Stimulated activated CD4-positive, alpha-beta T cell treated with anti-CD3 and anti-CD28 coated beads, TNF-alpha, amount 100 ng/mL, for 48 hours (primary cell): Measurements from ENCODE around the gene PTPN21.
A peak's percentile ranks its signal among the peaks of the same experiment; 100 is the strongest.

ENCODE experiments used
- DNase-seq, 3 donors: peaks; one replicate each; pipeline ENCODE4 v3.0.0-alpha.2; 2020; ENCODE audit warnings: low read depth in 3 of 3

The PTPN21 gene

DNA sequence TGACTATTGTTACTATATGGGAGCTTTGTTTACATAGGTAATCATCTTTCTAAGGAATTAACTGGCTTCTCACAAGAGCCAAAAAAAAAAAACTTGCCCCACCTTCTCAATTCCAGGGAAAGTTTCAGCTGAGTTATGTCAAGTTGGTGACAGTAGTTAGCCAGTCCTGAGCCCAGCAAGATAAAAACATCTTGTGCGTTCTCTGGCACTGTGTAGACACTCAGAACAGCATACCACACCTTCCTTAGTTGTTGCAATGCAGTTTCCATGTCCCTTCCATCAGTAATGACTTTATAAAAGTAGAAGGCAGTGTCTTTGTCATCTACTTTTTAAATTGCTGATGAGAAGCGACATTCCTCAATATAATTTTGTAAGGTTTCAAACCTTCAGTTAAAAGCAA, 50.2 kb downstream of the PTPN21 start:
- no peak for DNase-seq

DNA sequence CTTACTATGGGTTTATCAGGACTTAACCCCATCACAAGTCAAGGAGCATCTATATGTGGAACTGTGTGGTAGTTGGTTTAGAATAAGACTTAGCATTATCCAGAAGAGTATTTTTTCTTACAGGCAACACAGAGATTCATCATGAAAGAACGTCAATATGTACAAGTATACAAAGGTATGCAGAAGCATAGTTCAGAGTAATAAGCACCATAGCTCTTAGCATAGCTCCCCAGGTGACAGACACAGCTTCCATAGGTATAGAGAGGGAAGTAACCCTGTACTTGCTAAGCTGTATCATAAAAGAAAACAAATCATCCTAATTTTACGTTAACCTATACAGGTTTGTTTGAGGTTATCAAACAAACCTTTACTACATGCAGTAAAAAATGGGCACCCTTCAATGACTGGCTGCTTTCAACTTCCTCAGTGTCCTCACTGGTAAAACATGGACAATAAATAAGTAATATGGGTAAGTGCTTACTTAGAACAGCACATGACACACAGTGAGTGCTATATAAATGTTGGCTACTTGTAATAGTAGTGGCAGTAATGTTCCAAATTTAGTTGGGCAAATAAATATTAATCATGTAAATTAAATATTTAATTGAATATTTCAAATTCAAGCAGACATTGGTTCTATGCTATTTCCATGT, 50.9 kb downstream of the PTPN21 start:
- DNase-seq, result no peak

DNA sequence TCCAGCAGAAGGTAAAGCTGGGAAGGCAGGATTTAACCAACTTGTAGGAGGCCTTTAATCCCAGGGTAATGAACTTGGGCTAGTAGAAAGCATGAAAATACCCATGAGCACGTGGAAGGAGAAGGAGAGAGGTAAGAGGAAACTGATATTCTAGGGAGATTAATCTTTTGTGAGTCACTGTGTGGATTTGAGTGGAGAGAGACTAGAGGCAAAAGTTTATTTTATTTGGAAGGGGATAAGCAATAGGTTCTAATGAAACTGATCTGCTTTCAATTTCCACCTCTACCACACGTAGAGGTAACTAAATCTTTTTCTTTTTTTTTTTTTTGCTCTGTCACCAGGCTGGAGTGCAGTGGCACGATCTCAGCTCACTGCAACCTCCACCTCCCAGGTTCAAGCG, 52.1 kb downstream of the PTPN21 start:
- no peak for DNase-seq

DNA sequence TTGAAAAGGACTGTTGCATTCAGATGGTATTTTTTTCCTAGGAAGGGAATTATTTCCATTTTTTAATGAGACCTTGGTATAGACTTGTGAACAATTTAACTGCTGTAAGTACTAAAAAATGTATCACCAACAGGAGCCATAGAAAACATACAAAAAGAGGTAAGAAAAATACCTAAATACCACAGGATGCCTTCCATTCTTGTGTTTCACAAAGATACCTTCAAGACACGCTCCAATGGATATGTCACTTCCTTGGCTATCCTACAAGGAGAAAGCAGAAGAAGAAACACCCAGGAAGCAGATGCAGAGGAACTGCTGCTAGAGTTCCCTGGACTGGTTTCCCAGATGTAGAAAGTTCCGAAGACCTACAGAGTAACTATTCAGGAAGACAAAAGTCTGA, 54.2 kb downstream of the PTPN21 start:
- no peak for DNase-seq

DNA sequence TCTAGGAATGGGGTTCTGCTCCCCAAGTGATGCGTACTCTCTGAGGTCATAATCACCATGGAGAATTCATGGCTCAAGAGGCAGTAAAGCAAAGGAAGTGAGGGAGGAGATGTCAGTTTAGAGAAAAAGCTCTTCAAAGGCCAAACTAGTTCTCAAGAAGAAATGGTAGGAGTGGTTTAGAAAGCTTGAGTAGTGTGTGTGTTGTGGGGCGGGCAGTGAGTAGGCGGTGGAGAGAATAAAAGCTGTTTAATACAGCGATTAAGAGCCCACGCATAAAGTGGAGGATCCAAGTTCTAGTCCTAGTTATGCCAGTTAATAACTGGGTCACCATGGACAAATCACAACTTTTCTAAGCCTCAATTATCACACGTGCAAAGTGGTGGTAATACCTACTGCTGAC, 55.6 kb downstream of the PTPN21 start:
- no peak for DNase-seq

DNA sequence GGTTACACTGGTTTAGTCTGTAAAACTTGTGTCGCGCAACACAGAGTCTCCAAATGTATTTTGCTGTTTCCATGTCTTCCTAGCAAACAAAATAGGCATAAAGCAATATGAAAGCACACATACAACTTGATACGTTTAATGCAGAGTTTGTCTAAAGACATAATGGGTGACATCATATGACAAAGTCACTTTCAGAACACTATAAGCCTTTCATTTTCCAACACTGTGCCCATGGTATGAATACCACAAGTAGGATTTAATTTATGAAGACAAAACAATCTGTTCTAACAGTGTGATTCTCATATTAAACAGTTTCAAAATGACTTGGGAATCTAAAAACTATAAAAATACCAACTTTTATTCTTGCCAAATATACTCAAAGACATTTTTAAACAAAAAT, 58.4 kb downstream of the PTPN21 start:
- no peak for DNase-seq

DNA sequence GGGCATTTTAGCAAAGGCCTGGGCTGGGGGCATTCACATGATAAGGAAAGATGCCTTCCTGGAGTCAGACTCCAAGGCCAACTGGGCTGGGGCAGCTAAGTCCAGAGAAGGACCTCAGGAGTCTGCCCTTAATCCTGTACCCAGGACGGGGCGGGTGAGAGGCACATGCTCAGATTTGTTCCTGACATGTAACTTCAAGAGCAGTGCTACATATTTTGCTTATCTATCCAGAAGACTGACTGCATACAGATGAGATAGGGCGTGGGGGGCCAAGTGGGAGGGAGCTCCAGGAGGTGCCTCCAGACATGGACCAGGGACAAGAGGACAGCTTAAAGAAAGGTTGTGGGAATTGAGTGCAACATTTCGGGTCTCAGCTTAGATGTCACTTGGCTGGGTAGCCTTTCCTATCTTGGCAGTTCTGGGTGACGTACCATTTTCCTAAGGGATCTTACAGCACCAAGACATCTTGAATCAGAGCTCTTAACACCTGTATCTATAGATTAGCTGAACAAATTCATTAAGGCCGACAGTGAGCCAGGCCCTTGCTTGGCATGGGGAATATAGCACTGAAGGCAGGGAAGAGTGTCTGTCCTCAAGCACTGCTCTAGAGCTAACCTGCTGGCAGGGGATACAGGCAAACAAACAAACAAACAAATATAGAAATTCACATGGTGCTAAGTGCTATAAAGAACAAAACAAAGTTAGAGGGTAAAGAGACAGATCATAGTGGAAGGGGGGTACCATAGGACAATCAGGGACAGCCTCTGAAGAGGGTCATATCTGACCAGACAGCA, 61.2 kb downstream of the PTPN21 start:
- no peak for DNase-seq

DNA sequence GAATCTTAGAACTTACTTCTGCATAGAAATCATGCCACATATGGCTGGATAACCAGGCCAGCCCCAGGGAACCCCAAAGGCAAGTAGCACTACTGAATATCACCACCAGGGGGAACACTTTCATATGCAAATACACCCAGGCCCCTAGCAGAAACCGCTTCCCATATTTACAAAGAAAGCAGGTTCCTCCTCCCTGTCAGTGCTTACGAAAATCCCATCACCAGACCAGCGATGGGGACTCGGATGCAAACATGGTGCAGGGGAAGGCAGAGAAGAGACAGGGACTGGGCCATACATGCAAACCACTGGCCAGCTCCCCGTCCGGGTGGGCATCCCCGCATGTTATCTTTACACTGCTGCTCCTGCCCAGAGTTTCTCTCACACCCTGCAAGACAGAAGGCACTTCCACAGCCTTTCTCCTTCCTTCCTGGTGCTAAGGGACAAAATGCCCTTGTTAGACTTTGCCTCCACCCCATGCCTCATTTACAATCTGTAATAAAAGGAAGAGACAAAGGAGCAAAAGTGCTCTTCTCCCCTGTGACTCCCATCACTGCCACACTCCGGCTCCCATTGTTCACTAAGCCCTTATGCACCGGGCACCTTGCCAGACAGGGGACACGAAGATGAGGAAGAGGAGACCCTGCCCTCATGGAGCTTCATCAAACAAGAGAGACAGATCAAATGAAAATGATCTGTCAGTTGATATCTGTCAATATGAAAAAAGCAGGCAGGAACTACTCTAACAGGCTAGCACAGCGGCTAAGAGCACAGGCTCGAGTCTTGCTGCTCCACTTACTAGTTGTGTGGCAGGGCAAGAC, 62.3 kb downstream of the PTPN21 start:
- peak; percentile 26 to 65 (median 55) for DNase-seq

DNA sequence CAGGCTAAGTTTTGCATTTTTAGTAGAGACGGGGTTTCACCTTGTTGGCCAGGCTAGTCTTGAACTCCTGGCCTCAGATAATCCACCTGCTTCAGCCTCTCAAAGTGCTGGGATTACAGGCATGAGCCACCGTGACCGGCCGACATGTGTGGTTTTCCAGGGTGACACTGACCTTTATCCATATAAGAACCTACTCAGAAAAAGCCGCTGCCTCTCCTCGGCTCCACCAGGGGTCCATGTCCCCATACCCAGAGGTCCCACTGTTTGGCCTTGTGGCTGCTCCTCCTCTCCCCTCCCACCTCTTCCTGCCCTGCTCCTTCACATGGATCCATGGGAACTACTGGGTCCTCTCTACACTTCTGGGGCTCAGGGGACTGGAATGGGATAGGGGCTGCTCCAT, 64.6 kb downstream of the PTPN21 start:
- DNase-seq, result no peak

DNA sequence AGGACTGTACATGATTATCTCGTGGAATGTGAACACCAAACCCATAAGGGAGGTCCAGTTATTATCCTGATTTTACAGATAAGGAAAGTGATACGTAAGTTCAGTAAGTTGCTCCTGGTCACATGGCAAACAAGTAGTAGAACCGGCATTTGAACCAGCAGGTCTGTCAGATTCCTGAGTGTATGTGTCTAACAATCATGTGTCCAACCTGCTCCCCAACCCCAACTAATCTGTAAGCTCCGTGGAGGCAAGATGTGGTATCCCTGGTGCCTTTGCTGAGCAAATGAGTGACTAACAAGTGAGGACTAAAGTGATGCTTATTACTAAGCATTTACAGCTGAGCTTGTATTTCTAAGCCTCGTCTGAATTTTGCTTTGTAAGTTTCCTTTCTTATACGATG, 65.9 kb downstream of the PTPN21 start:
- DNase-seq, result no peak

DNA sequence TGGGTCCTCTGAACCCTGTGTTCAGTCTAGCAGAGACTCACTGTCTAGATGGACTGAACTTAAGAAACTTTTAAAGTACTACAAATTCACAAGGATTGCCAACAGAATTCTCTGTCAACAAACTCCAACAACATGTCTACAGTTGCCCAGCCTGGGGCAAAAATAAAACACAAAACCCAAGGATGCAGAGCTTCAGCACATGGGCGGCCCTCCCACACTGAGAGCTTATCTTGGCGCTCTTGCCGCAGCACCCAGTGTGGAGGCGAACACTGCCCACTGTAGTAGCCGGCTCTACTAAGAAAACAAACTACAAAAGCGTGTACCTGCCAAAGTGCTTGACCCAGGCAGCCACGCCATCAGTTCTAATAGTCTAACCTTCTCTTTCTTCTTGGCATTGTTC, 66.7 kb downstream of the PTPN21 start:
- DNase-seq, result no peak

DNA sequence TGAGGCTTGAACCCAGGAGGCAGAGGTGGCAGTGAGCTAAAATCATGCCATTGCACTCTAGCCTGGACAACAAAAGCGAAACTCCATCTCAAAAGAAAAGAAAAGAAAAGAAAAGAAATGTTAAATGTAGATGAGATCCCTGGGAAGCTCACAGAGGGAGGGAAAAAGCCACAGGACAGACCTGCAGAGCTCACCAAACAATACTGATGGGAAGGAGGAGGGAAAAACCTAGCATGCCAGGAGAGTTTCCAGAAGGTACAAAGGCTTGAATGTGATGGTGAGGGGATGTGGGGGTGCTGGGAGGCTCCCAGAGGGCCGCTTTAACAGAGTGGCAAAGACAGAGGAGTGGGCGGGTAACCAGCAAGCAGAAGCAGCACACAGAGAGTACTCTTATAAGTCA, 72.3 kb downstream of the PTPN21 start:
- no peak for DNase-seq

DNA sequence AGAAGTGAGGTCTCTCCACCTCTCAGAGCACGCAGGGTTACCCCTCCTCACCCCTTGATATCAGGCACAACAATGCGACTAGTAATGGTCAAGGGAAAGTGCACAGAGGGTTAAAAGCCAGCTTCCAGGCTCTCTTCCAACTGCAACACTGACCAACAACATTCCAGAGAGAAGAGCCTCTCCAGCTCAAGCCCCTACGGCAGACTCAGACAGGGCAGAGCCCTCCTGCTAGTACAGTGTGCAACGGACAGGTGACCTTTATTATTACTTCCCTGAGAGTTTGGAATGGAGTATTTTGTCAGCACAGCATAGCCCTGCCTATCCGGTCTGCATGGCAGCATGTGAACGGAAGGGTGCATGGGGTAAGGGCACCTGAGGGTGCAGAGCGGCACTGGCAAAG, 73.0 kb downstream of the PTPN21 start:
- no peak for DNase-seq

DNA sequence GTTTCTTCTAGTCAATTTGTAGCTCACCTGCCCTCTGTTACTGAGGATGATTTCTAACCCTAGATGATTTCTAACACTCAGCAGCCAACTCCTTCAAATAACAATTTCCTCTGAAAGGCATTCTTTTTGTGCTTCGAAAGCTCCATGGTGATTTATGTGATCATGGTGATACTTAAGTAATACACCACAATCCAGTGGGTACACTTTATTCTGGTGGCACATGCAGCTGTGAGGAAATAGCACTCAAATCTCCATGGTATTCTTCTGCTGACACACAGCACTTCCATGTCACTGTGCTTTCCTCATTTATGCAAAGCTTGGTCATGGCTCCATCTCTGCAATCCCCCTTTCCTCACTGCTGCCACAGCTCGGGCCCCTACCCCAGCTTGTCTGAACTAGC, 73.7 kb downstream of the PTPN21 start:
- no peak for DNase-seq

DNA sequence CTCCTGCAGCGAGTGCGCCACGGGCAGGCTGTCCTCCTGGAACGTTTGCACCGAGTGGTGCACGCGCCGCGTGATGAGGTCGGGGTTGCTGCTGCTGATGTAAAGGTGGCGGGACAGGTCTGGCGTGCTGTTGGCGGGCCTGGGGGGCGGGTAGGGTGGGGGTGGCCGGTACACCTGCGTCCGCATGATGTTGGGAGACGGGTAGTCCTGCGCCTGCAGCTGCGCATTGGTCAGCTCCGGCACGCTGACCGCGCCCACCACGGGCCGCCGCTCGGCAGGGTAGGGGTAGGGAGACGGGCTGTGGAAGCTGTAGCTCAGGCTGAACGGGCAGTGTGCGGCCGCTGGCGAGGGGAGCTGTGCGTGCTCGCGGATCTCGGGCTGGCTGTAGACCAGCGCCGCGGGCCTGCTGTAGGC, 75.2 kb downstream of the PTPN21 start:
- DNase-seq, result no peak

DNA sequence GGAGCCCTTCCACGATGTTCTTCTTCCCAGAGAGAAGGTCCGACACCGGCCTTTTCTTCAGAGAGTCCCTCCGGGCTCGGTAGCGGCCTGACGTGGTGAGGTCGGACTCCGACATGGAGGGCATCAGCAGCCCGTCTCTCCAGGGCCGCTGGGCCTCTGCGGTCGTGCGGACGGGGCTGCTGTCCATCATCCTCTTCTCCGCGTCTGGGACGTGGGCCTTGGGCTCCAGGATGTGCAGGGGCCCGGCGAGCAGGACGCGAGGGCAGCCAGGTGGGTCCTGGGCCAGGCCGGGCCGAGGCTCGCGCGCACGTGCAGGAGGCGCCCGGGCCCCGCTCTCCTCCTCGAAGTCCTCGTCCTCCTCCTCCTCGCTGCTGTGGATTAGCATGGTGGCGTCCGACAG, 75.9 kb downstream of the PTPN21 start:
- DNase-seq, result no peak

DNA sequence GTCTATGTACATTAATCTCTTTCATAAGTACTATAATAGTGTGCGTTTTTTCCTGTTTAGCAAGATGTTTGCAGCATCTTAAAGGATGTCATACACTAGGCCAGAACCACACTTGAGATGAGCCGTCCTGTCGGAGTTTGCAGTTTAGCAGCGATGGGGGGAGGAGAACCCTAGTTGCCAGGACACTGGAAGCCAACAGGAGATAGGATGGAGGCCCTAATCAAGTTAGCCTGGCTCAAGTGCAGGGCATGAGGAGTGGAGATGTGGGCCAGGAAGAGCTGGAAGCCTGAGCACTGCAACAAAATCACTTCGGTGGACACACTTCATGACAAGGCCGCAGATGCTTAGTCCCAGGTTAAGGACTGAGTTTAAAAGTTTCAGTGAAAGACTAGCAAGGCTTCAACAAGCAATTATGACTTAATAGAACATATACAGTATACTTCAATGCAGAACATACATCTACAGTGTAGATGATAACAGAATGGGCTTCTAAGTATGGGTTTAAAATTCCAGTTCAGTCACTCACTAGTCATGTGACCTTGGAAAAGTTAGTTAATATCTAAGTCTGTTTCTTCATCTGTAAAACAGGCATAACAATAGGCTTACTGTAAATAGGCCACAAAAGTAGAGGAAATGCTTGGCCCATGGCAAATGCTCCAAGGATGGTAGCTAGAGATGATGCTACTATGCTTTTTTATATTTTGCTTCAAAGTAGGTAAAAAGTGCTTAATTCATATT, 77.1 kb downstream of the PTPN21 start:
- no peak for DNase-seq

DNA sequence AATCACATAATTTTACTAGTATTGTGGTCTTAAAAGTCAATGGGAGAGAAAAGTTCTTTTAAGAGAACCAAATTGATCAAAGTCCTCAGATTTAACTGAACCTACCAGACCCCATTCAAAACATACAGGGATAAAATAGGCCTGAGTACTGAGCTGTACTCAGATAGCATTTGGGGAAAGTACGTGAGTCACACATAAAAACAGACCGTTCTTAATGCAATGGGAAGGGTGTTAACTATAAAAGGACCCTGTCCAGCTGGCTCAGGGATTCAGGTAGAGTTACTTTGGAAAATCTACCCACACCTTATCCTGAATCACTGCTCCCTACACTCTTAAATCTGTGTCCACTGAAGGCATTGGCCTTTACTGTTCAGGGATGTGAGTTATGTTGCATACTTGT, 78.0 kb downstream of the PTPN21 start:
- no peak for DNase-seq

DNA sequence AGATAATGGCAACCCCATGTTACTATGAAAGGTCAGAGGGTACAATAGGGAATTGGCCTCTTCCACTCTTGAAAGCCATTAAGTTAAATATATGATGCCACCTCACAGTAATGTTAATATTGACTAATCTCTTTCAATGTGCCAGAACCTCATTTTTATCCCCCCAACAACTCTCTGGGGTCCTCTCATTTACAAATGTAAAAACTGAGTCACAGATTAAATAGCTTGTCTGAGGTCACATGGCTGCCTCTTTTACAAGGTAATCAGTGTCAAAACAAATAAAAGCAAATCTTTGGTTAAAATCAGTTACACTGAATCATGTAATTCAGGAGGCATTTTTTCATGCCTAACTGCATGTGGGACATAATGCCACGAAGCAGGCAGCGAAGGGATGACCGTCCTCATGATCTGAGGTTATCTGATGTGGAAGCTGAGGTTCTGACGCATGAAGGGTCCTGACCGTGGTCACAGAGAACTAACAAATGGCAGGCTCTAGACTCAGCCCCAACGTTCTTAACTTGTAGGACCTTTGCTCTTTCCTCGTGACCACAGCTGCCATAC, 78.5 kb downstream of the PTPN21 start:
- DNase-seq, result no peak

DNA sequence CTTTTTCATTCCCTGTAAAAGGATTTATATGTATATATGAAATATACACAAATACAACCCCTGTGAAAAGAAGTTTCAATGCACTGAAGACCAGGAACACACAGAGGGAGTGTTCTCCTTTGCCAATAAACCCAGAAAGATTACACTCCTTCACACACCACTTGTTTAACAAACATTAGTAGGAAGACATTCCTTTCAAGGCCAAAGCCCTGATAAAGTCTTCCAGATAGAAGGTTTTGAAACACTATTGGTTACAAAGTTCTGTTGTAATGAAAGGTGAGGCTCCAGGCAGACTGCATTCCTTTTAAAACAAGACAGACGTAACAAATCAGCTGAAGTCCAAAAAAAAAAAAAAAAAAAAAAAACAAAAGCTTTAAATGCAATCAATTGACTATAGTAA, 81.0 kb downstream of the PTPN21 start:
- DNase-seq, result no peak

DNA sequence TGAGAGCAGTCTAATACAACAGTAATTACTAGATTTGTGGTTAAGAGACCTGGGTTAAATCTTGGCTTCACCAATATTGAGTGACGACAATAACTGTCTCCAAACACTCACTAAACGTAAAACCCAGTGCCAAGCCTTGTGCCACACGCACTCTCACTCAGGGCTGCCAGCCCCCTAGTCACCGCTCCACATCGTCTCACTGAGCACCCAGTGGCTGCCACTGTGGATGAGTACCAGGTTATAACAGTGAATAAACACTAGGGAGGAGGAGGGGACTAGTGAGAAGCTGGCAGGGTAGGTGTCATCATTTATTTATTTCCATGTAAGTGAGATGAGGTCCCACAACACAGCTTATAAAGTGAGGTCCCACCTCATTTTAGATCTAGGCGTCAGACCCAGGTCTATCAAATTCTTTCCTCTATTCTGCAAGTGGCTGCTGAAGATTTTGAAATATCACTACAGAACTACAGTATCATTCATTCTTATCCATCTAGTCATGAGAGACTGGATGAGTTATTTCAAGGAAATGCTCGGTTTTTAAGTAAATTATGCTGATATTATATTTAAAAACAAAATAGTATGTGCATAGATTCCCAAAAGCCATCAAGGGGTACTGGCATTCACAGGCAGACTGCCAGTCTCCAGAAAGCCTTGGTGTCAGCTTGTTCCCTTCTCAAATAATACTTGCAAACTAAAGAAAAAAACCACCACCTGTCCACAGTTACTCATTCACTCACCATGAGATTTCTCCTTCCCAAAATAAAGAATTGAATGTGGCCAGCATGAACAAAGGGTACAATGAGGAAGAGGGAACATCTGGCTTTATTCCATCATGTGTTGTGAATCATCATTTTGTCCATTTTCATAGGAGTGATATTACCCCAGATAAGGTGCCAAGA, 84.0 kb downstream of the PTPN21 start:
- no peak for DNase-seq
